Mesodermal cell (in vitro differentiated cells): ENCODE results near the gene SYNE1.

Source experiments
- H3K27ac ChIP-seq: 2 replicates; pipeline ENCODE4 v1.7.0; 2013; ENCODE audit warnings: mild to moderate bottlenecking, low read depth, low read length, moderate library complexity; ENCODE audit not compliant: severe bottlenecking
- H3K36me3 ChIP-seq: 2 replicates; pipeline ENCODE4 v1.7.1; 2013; ENCODE audit warnings: mild to moderate bottlenecking, low read length, moderate library complexity; ENCODE audit not compliant: control insufficient read depth, insufficient read depth
- H3K4me1 ChIP-seq: one replicate; pipeline ENCODE4 v1.7.1; 2013; ENCODE audit warnings: mild to moderate bottlenecking, low read length; ENCODE audit not compliant: insufficient read depth, control insufficient read depth, poor library complexity, severe bottlenecking
- H3K4me3 ChIP-seq: 2 replicates; pipeline ENCODE4 v1.7.0; 2013; ENCODE audit warnings: low read length, control low read depth, mild to moderate bottlenecking; ENCODE audit not compliant: insufficient read depth, poor library complexity, severe bottlenecking; ENCODE audit errors: extremely low read depth
- H3K9me3 ChIP-seq: 2 replicates; pipeline ENCODE4 v1.7.1; 2013; ENCODE audit warnings: mild to moderate bottlenecking, low read length, moderate library complexity; ENCODE audit not compliant: control insufficient read depth
- WGBS, 2 experiments: methylation state at CpG; one replicate each; pipeline ENCODE4 v1.1.5; 2013; ENCODE audit warnings: missing lambda C conversion rate in 2 of 2; ENCODE audit not compliant: insufficient coverage in 2 of 2; 5-methylcytosine and 5-hydroxymethylcytosine counted together

SYNE1 gene

GRCh38 chr6:152375197-152375596, 262.0 kb downstream of the SYNE1 start:
- Histone ChIP-seq H3K4me1 (peaks cover 4% of the 10 kb centered on the region), H3K9me3 (no peaks in the 10 kb centered on the region), H3K36me3 (peaks cover 33% of the 10 kb centered on the region), H3K4me3 (no peak overlapping the region), H3K27ac (no peak overlapping the region)
- 80% methylated on average over 1 of the region's 6 CpGs; no CpG with 5 or more reads in 1 of the 2 experiments for WGBS, 2 experiments

DNA sequence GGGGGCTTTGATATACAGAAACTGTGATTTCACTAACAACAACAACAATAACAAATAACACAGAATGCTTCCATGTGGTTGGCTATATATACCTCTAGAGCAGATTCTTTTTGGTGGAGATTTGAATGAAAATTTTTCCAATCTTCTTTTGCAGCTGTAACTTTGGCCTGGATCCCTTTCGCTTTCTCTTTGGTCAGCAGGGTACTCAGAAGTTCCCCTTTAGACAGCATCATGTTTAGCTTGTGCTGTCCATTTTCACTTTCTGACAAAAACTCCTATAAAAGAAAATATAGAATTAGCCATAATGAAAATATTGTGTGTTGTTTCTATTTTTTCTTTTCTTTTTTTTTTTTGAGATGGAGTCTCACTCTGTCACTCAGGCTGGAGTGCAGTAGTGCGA, 264.2 kb downstream of the SYNE1 start:
- H3K27ac ChIP-seq, result no peak overlapping the region
- H3K4me1 ChIP-seq, result no peaks in the 10 kb centered on the region
- peaks cover 48% of the 10 kb centered on the region for H3K36me3 ChIP-seq
- H3K9me3 ChIP-seq, result no peaks in the 10 kb centered on the region
- H3K4me3 ChIP-seq, result no peak overlapping the region
- WGBS, 2 experiments, result 80 to 100% methylated on average over 1 of the region's 2 CpGs

- H3K36me3 ChIP-seq, result peaks cover 54% of the 10 kb centered on the region
These were observed 265.4 kb downstream of the SYNE1 start for GRCh38 chr6:152371775-152372174.

GRCh38 chr6:152368751-152369624, 268.2 kb downstream of the SYNE1 start:
- 88 to 90% methylated on average over 18 to 19 of the region's 20 CpGs for WGBS, 2 experiments
- H3K9me3 ChIP-seq, result no peaks in the 10 kb centered on the region
- H3K4me3 ChIP-seq, result no peak overlapping the region
- no peaks in the 10 kb centered on the region for H3K4me1 ChIP-seq
- H3K36me3 ChIP-seq, result peaks cover 48% of the 10 kb centered on the region
- no peak overlapping the region for H3K27ac ChIP-seq

More at GRCh38 chr6:152371775-152372174, 265.4 kb downstream of the SYNE1 start:
- Histone ChIP-seq H3K9me3 (no peaks in the 10 kb centered on the region), H3K27ac (no peak overlapping the region), H3K4me3 (no peak overlapping the region), H3K4me1 (no peaks in the 10 kb centered on the region)

DNA sequence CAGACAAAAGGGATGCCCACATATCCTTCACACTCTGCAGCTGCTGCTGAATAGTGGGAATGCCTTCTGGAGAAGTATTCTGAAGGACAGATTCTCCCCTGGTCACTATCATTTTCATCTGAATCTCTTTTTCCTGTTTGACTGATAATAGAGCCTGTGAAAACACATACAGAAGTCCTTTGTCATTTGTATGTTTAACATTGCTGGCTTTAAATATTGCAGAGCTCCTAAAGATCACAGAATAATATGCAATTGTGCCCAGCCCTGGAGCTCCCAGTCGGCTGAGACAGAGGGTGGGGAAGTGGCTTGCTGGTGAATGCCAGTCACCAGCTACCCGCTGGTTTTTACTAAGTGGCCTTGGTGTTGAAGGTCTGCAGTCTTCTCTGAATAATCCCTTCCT, 272.3 kb downstream of the SYNE1 start:
- Histone ChIP-seq H3K4me3 (no peak overlapping the region), H3K36me3 (peaks cover 47% of the 10 kb centered on the region), H3K4me1 (no peaks in the 10 kb centered on the region), H3K9me3 (no peaks in the 10 kb centered on the region), H3K27ac (no peak overlapping the region)
- no CpG with 5 or more reads among the region's 2 CpGs for WGBS, 2 experiments

- WGBS, 2 experiments, result 85 to 92% methylated on average over 4 to 6 of the region's 6 CpGs
- H3K4me3 ChIP-seq, result no peak overlapping the region
- H3K27ac ChIP-seq, result no peak overlapping the region
- no peaks in the 10 kb centered on the region for H3K9me3 ChIP-seq
- H3K4me1 ChIP-seq, result no peaks in the 10 kb centered on the region
- H3K36me3 ChIP-seq, result peaks cover 33% of the 10 kb centered on the region
These were observed 277.1 kb downstream of the SYNE1 start for GRCh38 chr6:152360034-152360433.

GRCh38 chr6:152356662-152357061, 280.5 kb downstream of the SYNE1 start:
- Histone ChIP-seq H3K4me3 (no peak overlapping the region), H3K9me3 (no peaks in the 10 kb centered on the region), H3K27ac (no peak overlapping the region), H3K36me3 (peaks cover 39% of the 10 kb centered on the region), H3K4me1 (no peaks in the 10 kb centered on the region)
- WGBS, 2 experiments, result 50% methylated on average over 2 of the region's 2 CpGs; no CpG with 5 or more reads in 1 of the 2 experiments

DNA sequence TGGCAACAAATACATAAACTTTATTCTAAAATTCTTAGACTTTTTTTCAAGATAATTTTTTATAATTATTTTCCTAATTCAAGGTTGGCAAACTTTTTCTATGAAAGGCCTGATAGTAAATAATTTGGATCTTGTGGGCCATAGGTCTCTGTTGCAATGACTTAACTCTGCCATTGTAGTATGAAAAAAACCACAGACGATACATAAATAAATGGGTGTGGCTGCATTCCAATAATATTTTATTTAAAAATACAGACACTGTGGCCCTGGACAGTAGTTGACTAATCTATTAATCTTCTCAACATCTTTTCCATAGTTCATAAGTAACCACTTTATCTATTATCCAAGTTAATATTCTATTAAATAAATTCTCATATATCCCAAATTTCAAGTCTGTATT, 281.1 kb downstream of the SYNE1 start:
- no peaks in the 10 kb centered on the region for H3K4me1 ChIP-seq
- no peaks in the 10 kb centered on the region for H3K9me3 ChIP-seq
- no peak overlapping the region for H3K4me3 ChIP-seq
- no CpG with 5 or more reads among the region's 1 CpG for WGBS, 2 experiments
- peaks cover 40% of the 10 kb centered on the region for H3K36me3 ChIP-seq
- H3K27ac ChIP-seq, result no peak overlapping the region

- Histone ChIP-seq H3K4me3 (no peak overlapping the region), H3K4me1 (no peaks in the 10 kb centered on the region), H3K27ac (no peak overlapping the region), H3K9me3 (no peaks in the 10 kb centered on the region), H3K36me3 (peaks cover 40% of the 10 kb centered on the region)
These were observed 282.0 kb downstream of the SYNE1 start for GRCh38 chr6:152355166-152355565.

- Histone ChIP-seq H3K4me3 (no peak overlapping the region), H3K9me3 (no peaks in the 10 kb centered on the region), H3K4me1 (no peaks in the 10 kb centered on the region), H3K36me3 (peaks cover 48% of the 10 kb centered on the region), H3K27ac (no peak overlapping the region)
- 71 to 97% methylated on average over 1 to 3 of the region's 6 CpGs for WGBS, 2 experiments
These were observed 283.7 kb downstream of the SYNE1 start for GRCh38 chr6:152353440-152353839.

DNA sequence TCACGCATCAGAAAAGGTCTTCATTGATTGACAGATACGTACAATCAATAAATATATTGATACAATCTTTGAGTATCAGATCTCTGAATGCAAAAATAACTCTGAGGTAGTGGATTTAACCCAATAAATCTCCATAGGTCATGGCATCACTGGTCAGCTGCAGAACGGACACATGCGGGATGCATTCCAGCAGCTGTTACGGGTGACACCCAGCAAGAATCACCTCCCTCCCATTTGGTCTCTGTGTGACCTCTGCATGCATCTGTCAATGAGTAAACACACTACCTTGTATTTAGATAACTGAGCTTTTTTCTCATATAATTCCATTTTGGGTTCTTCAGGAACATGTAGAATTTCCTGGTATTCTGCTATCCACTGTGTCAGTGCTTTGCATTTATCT, 285.4 kb downstream of the SYNE1 start:
- 77 to 87% methylated on average over 3 of the region's 5 CpGs for WGBS, 2 experiments
- Histone ChIP-seq H3K36me3 (peaks cover 48% of the 10 kb centered on the region), H3K27ac (no peak overlapping the region)

More for the DNA sequence above, 285.4 kb downstream of the SYNE1 start:
- Histone ChIP-seq H3K4me1 (no peaks in the 10 kb centered on the region), H3K9me3 (no peaks in the 10 kb centered on the region), H3K4me3 (no peak overlapping the region)
